Naive thymus-derived CD4-positive, alpha-beta T cell (primary cell): Measurements from ENCODE around the gene VMO1. TPM values are rescaled to one million over a fixed set of nuclear protein-coding genes. Genes with fewer than 3 reads are reported as not detected.

Source experiments
- ATAC-seq: fragments of 150-1000 bp; cut with Tn5 transposase; 2 replicates; pipeline ENCODE4 v1.10.0; 2021; ENCODE audit warnings: mild to moderate bottlenecking, moderate library complexity
- CTCF ChIA-PET: fragments of 350-600 bp; sonication (Branson Sonifier 250); formaldehyde crosslinking; loops from one replicate; lab custom pipeline; 2021; ENCODE audit warnings: antibody characterized with exemption; lab: Charles Lee
- POLR2A ChIA-PET: fragments of 350-600 bp; sonication (Branson Sonifier 250); formaldehyde crosslinking; loops from one replicate; lab custom pipeline; 2021; ENCODE audit warnings: antibody characterized with exemption, inconsistent platforms; lab: Charles Lee
- DNase-seq, 9 donors: peaks; one replicate each; pipeline versions ENCODE4 v3.0.0 to v3.0.0-alpha.2; 2020 to 2022; ENCODE audit warnings: mixed read lengths in 1 of 9
- H3K27ac ChIP-seq: one replicate; pipeline ENCODE4 v1.7.0; 2013; ENCODE audit warnings: mild to moderate bottlenecking, low read depth, low read length, moderate library complexity
- H3K27me3 ChIP-seq, 2 donors: one replicate each; pipeline ENCODE4 v1.7.0; 2013; ENCODE audit warnings: low read length in 2 of 2, mild to moderate bottlenecking in 2 of 2, moderate library complexity in 2 of 2; ENCODE audit not compliant: control insufficient read depth in 2 of 2, insufficient read depth in 2 of 2
- H3K36me3 ChIP-seq, 3 experiments: 1 replicate in 2 of 3; 2 replicates in 1 of 3; pipeline ENCODE4 v1.7.0; 2013; ENCODE audit warnings: low read length in 3 of 3, mild to moderate bottlenecking in 3 of 3, moderate library complexity in 1 of 3; ENCODE audit not compliant: insufficient read depth in 3 of 3, control insufficient read depth in 2 of 3
- H3K4me1 ChIP-seq, 2 donors: one replicate each; pipeline ENCODE4 v1.7.0; 2013; ENCODE audit warnings: low read length in 2 of 2, mild to moderate bottlenecking in 2 of 2, moderate library complexity in 1 of 2; ENCODE audit not compliant: control insufficient read depth in 2 of 2, insufficient read depth in 2 of 2
- H3K4me3 ChIP-seq: 2 replicates; pipeline ENCODE4 v1.7.0; 2013; ENCODE audit warnings: mild to moderate bottlenecking, low read length
- H3K9me3 ChIP-seq, 3 experiments: 1 replicate in 2 of 3; 2 replicates in 1 of 3; pipeline ENCODE4 v1.7.0; 2013; ENCODE audit warnings: low read length in 3 of 3; ENCODE audit not compliant: control insufficient read depth in 2 of 3
- H3K27ac Mint-ChIP-seq, 9 donors: one replicate each; pipeline ENCODE4 v1.8.0; 2020 to 2022; ENCODE audit warnings: mixed read lengths in 9 of 9, mild to moderate bottlenecking in 8 of 9, moderate library complexity in 5 of 9, inconsistent platforms in 2 of 9
- H3K27me3 Mint-ChIP-seq, 5 donors: one replicate each; pipeline ENCODE4 v1.8.0; 2021 to 2022; ENCODE audit warnings: mixed read lengths in 5 of 5, mild to moderate bottlenecking in 1 of 5
- H3K36me3 Mint-ChIP-seq, 5 donors: one replicate each; pipeline ENCODE4 v1.8.0; 2020 to 2022; ENCODE audit warnings: mixed read lengths in 5 of 5, mild to moderate bottlenecking in 3 of 5, inconsistent platforms in 1 of 5
- H3K4me1 Mint-ChIP-seq, 7 donors: one replicate each; pipeline ENCODE4 v1.8.0; 2020 to 2022; ENCODE audit warnings: mixed read lengths in 7 of 7, mild to moderate bottlenecking in 3 of 7, inconsistent platforms in 1 of 7
- H3K4me3 Mint-ChIP-seq, 10 donors: one replicate each; pipeline ENCODE4 v1.8.0; 2020 to 2022; ENCODE audit warnings: mild to moderate bottlenecking in 10 of 10, mixed read lengths in 10 of 10, moderate library complexity in 6 of 10, inconsistent platforms in 2 of 10
- H3K9me3 Mint-ChIP-seq, 11 donors: one replicate each; pipeline ENCODE4 v1.8.0; 2020 to 2022; ENCODE audit warnings: mixed read lengths in 11 of 11, mild to moderate bottlenecking in 4 of 11, inconsistent platforms in 1 of 11, moderate library complexity in 1 of 11
- intact Hi-C, 2 donors: fragments of 100-400 bp; cut with micrococcal nuclease; formaldehyde crosslinking; loops; one replicate each; pipeline ENCODE4 v1.15.1; 2023
- polyA plus RNA-seq, 2 donors: library from polyadenylated mRNA; unstranded; fragments of 300-500 nt; fragmentation: Illumina TruSeq; gene quantifications; one replicate each; pipeline ENCODE4 v1.2.3, GENCODE V29; 2021
- total RNA-seq, 6 experiments: library from RNA in 5 of 6; stranded (reverse) in 5 of 6; gene quantifications; 1 replicate in 5 of 6; 2 replicates in 1 of 6; pipeline ENCODE4 v1.2.3 and lab custom pipeline; 2021 to 2026

Gene VMO1
- total and polyA plus RNA-seq, 7 experiments from 2014 or later, result 0.66 to 3.0 TPM; not detected in 5

- Mint-ChIP-seq H3K4me1 (peaks cover 12 to 45% (median 34%) of the 10 kb centered on the region in 7 donors), H3K27me3 (peaks cover 0 to 28% (median 4%) of the 10 kb centered on the region in 5 donors), H3K36me3 (peaks cover 0 to 2% (median 0%) of the 10 kb centered on the region in 5 donors), H3K9me3 (no peaks in the 10 kb centered on the region), H3K4me3 (peak overlapping the region in 1 of 10 donors; percentile 45), H3K27ac (peak overlapping the region in 2 of 9 donors; percentile 14 to 36)
- no peak for DNase-seq
- H3K36me3 ChIP-seq, result peaks cover 0 to 12% (median 0%) of the 10 kb centered on the region in 3 experiments
- intact Hi-C loops, result loop anchor here in 1 of 2 donors (10.0 kb wide), 1 partner anchor 591 kb away; the partner anchor contains the start of genes CYB5D2 and ZZEF1
- peaks cover 16 to 22% of the 10 kb centered on the region in 2 donors for H3K4me1 ChIP-seq
- peak; percentile 26 for ATAC-seq
- no peaks in the 10 kb centered on the region for H3K9me3 ChIP-seq
- H3K4me3 ChIP-seq, result no peak overlapping the region
- no peaks in the 10 kb centered on the region for H3K27me3 ChIP-seq
- no peak overlapping the region for H3K27ac ChIP-seq
- POLR2A ChIA-PET, result interaction anchor here (0.6 to 1.2 kb wide), 5 partner anchors 12 to 60 kb away, joined by 3 to 11 read pairs (median 3); partner anchors contain the start of genes ARRB2 and PSMB6
- CTCF ChIA-PET, result interaction anchor here (0.7 to 0.8 kb wide), 2 partner anchors 27 to 55 kb away, joined by 3 read pairs; no protein-coding TSS in a partner anchor
These were observed 50.1 kb downstream of the VMO1 start for GRCh38 chr17:4735876-4736651.

Other genes with a start within 250 kb of the VMO1 start
- 10 to 100 TPM; 59.8 to 81.8 (median 77.9) TPM for gene MYBBP1A, start 231.0 kb downstream of the VMO1 start, total RNA-seq
- 10 to 100 TPM; 21.0 to 42.8 TPM for gene MYBBP1A, start 231.0 kb downstream of the VMO1 start, polyA plus RNA-seq
- gene GGT6, start 225.8 kb downstream of the VMO1 start, total RNA-seq, result not detected
- gene GGT6, start 225.8 kb downstream of the VMO1 start, polyA plus RNA-seq, result not detected
- not detected for gene SMTNL2, start 201.8 kb downstream of the VMO1 start, total RNA-seq
- gene SMTNL2, start 201.8 kb downstream of the VMO1 start, polyA plus RNA-seq, result not detected
- gene ALOX15, start 144.7 kb downstream of the VMO1 start, total RNA-seq, result under 1 TPM in 3 of 5 experiments, not detected in 2; 0.44 to 0.60 (median 0.50) TPM
- not detected for gene ALOX15, start 144.7 kb downstream of the VMO1 start, polyA plus RNA-seq
- gene PELP1, start 82.2 kb downstream of the VMO1 start, total RNA-seq, result 10 to 100 TPM; 41.4 to 80.4 (median 70.0) TPM
- gene PELP1, start 82.2 kb downstream of the VMO1 start, polyA plus RNA-seq, result 10 to 100 TPM; 11.6 to 13.2 TPM
- gene ARRB2, start 75.7 kb downstream of the VMO1 start, total RNA-seq, result 100 to 1,000 TPM; 270 to 601 (median 377) TPM
- gene ARRB2, start 75.7 kb downstream of the VMO1 start, polyA plus RNA-seq, result 10 to 100 TPM; 34.8 to 35.0 TPM
- 10 to 100 TPM; 10.4 to 32.0 (median 25.5) TPM for gene MED11, start 54.9 kb downstream of the VMO1 start, total RNA-seq
- 10 to 100 TPM; 43.2 to 73.9 TPM for gene MED11, start 54.9 kb downstream of the VMO1 start, polyA plus RNA-seq
- 1 to 10 TPM in 2 of 5 experiments, under 1 TPM in 2, not detected in 1; 0.22 to 5.2 (median 1.4) TPM for gene ZMYND15, start 46.5 kb downstream of the VMO1 start, total RNA-seq
- not detected for gene ZMYND15, start 46.5 kb downstream of the VMO1 start, polyA plus RNA-seq
- 10 to 100 TPM in 2 of 5 experiments, 1 to 10 TPM in 3; 2.6 to 68.0 (median 3.4) TPM for gene CXCL16, start 46.4 kb downstream of the VMO1 start, total RNA-seq
- gene CXCL16, start 46.4 kb downstream of the VMO1 start, polyA plus RNA-seq, result 1 to 10 TPM; 1.2 to 4.4 TPM
- gene TM4SF5, start 14.5 kb downstream of the VMO1 start, total RNA-seq, result not detected
- not detected for gene TM4SF5, start 14.5 kb downstream of the VMO1 start, polyA plus RNA-seq
- gene GLTPD2, start 2.6 kb upstream of the VMO1 start, total RNA-seq, result under 1 TPM in 1 of 5 experiments, not detected in 4; 0.39 TPM
- under 1 TPM in 1 of 2 donors, not detected in 1; 0.39 TPM for gene GLTPD2, start 2.6 kb upstream of the VMO1 start, polyA plus RNA-seq
- gene PSMB6, start 9.8 kb upstream of the VMO1 start, total RNA-seq, result 100 to 1,000 TPM in 1 of 5 experiments, 10 to 100 TPM in 4; 42.3 to 133 (median 44.0) TPM
- gene PSMB6, start 9.8 kb upstream of the VMO1 start, polyA plus RNA-seq, result 100 to 1,000 TPM; 215 to 273 TPM
- gene PLD2, start 20.8 kb upstream of the VMO1 start, total RNA-seq, result 10 to 100 TPM; 22.9 to 42.7 (median 26.8) TPM
- gene PLD2, start 20.8 kb upstream of the VMO1 start, polyA plus RNA-seq, result 1 to 10 TPM; 1.5 to 2.2 TPM
- 100 to 1,000 TPM in 4 of 5 experiments, 10 to 100 TPM in 1; 88.8 to 142 (median 125) TPM for gene MINK1, start 47.0 kb upstream of the VMO1 start, total RNA-seq
- 10 to 100 TPM in 1 of 2 donors, 1 to 10 TPM in 1; 8.3 to 20.4 TPM for gene MINK1, start 47.0 kb upstream of the VMO1 start, polyA plus RNA-seq
- gene C17orf107, start 113.2 kb upstream of the VMO1 start, total RNA-seq, result 10 to 100 TPM in 2 of 5 experiments, 1 to 10 TPM in 2, under 1 TPM in 1; 0.82 to 37.2 (median 5.9) TPM
- gene C17orf107, start 113.2 kb upstream of the VMO1 start, polyA plus RNA-seq, result 1 to 10 TPM in 1 of 2 donors, under 1 TPM in 1; 0.95 to 1.1 TPM
- gene CHRNE, start 116.7 kb upstream of the VMO1 start, total RNA-seq, result 1 to 10 TPM in 3 of 5 experiments, under 1 TPM in 2; 0.34 to 6.5 (median 1.0) TPM
- gene CHRNE, start 116.7 kb upstream of the VMO1 start, polyA plus RNA-seq, result under 1 TPM in 1 of 2 donors, not detected in 1; 0.24 TPM
- gene GP1BA, start 145.9 kb upstream of the VMO1 start, total RNA-seq, result 1 to 10 TPM in 1 of 5 experiments, not detected in 4; 1.6 TPM
- gene GP1BA, start 145.9 kb upstream of the VMO1 start, polyA plus RNA-seq, result not detected
- 10 to 100 TPM; 27.0 to 82.6 (median 44.1) TPM for gene SLC25A11, start 153.7 kb upstream of the VMO1 start, total RNA-seq
- gene SLC25A11, start 153.7 kb upstream of the VMO1 start, polyA plus RNA-seq, result 10 to 100 TPM; 57.8 to 86.8 TPM
- 100 to 1,000 TPM in 4 of 5 experiments, 10 to 100 TPM in 1; 97.3 to 248 (median 148) TPM for gene RNF167, start 153.9 kb upstream of the VMO1 start, total RNA-seq
- 10 to 100 TPM; 25.3 to 28.0 TPM for gene RNF167, start 153.9 kb upstream of the VMO1 start, polyA plus RNA-seq
- 1,000 to 10,000 TPM in 1 of 5 experiments, 100 to 1,000 TPM in 4; 430 to 2,132 (median 445) TPM for gene PFN1, start 162.2 kb upstream of the VMO1 start, total RNA-seq
- gene PFN1, start 162.2 kb upstream of the VMO1 start, polyA plus RNA-seq, result 1,000 to 10,000 TPM; 1,617 to 1,727 TPM
- 10 to 100 TPM; 21.5 to 56.3 (median 31.8) TPM for gene ENO3, start 164.8 kb upstream of the VMO1 start, total RNA-seq
- 1 to 10 TPM in 1 of 2 donors, under 1 TPM in 1; 0.87 to 1.8 TPM for gene ENO3, start 164.8 kb upstream of the VMO1 start, polyA plus RNA-seq
- gene SPAG7, start 181.5 kb upstream of the VMO1 start, total RNA-seq, result 10 to 100 TPM; 41.6 to 59.6 (median 42.6) TPM
- gene SPAG7, start 181.5 kb upstream of the VMO1 start, polyA plus RNA-seq, result 100 to 1,000 TPM in 1 of 2 donors, 10 to 100 TPM in 1; 96.9 to 119 TPM
- 10 to 100 TPM; 55.2 to 90.0 (median 64.1) TPM for gene CAMTA2, start 201.3 kb upstream of the VMO1 start, total RNA-seq
- gene CAMTA2, start 201.3 kb upstream of the VMO1 start, polyA plus RNA-seq, result 10 to 100 TPM in 1 of 2 donors, 1 to 10 TPM in 1; 9.7 to 20.5 TPM
- under 1 TPM in 4 of 5 experiments, not detected in 1; 0.38 to 0.42 (median 0.41) TPM for gene INCA1, start 211.2 kb upstream of the VMO1 start, total RNA-seq
- gene INCA1, start 211.2 kb upstream of the VMO1 start, polyA plus RNA-seq, result not detected
- gene KIF1C, start 211.6 kb upstream of the VMO1 start, total RNA-seq, result 10 to 100 TPM; 11.5 to 46.5 (median 21.0) TPM
- gene KIF1C, start 211.6 kb upstream of the VMO1 start, polyA plus RNA-seq, result 1 to 10 TPM; 3.0 to 3.4 TPM
- under 1 TPM in 4 of 5 experiments, not detected in 1; 0.16 to 0.44 (median 0.28) TPM for gene SLC52A1, start 249.1 kb upstream of the VMO1 start, total RNA-seq
- gene SLC52A1, start 249.1 kb upstream of the VMO1 start, polyA plus RNA-seq, result under 1 TPM in 1 of 2 donors, not detected in 1; 0.14 TPM